K562 (cell line): Measurements from ENCODE around the gene ACTN1.

Experiments used
- ARID4B ChIP-seq: sonication (generic); formaldehyde crosslinking; IDR thresholded peaks from 2 replicates; pipeline ENCODE4 v1.8.0; 2022; ENCODE audit warnings: mild to moderate bottlenecking, missing genetic modification reagents
- GTF2E2 ChIP-seq: fragments of 200-800 bp; sonication (Bioruptor generic); IDR thresholded peaks from 2 replicates; pipeline ENCODE4 v1.6.1; 2016; ENCODE audit warnings: missing genetic modification characterization, missing compliant biosample characterization
- ILK ChIP-seq: fragments of 450-650 bp; IDR thresholded peaks from 2 replicates; pipeline ENCODE4 v1.6.1; 2016; ENCODE audit warnings: missing genetic modification characterization, low read depth, mild to moderate bottlenecking, missing compliant biosample characterization, moderate library complexity, borderline replicate concordance
- KDM1A ChIP-seq, 2 experiments: fragments of 450-650 bp; IDR thresholded peaks; 2 replicates each; pipeline ENCODE4 v1.6.1; 2016; ENCODE audit warnings: mild to moderate bottlenecking in 2 of 2
- MCM2 ChIP-seq: fragments of 450-650 bp; IDR thresholded peaks from 2 replicates; pipeline ENCODE4 v1.6.1; 2017; ENCODE audit warnings: low read depth, mild to moderate bottlenecking
- NR2C2 ChIP-seq, 2 experiments: fragments of 200-800 bp in 1 of 2; sonication (Bioruptor generic) in 1 of 2; sonication (generic) in 1 of 2; formaldehyde crosslinking in 1 of 2; IDR thresholded peaks; 2 replicates each; pipeline versions ENCODE4 v1.6.1 to v1.8.0; 2016 to 2022; ENCODE audit warnings: mild to moderate bottlenecking in 1 of 2, missing compliant biosample characterization in 1 of 2, missing genetic modification characterization in 1 of 2, missing genetic modification reagents in 1 of 2
- NR2F6 ChIP-seq: fragments of 450-650 bp; formaldehyde crosslinking; IDR thresholded peaks from 2 replicates; pipeline ENCODE4 v1.4.0; 2020; ENCODE audit warnings: mild to moderate bottlenecking
- PATZ1 ChIP-seq: fragments of 250-450 bp; sonication (Bioruptor Pico); IDR thresholded peaks from 2 replicates; pipeline ENCODE4 v1.5.0; 2020; ENCODE audit warnings: mild to moderate bottlenecking, borderline replicate concordance
- RBFOX2 ChIP-seq: fragments of 200-400 bp; formaldehyde crosslinking; IDR thresholded peaks from 2 replicates; pipeline ENCODE4 v1.6.1; 2017; ENCODE audit warnings: low read depth, mild to moderate bottlenecking, low read length, moderate library complexity
- RBM39 ChIP-seq: fragments of 200-400 bp; formaldehyde crosslinking; optimal IDR thresholded peaks from 2 replicates; pipeline ENCODE3; 2018; ENCODE audit warnings: low read depth, low read length
- TF ChIP-seq, protein P1 (sequence below): sonication (generic); formaldehyde crosslinking; IDR thresholded peaks from 2 replicates; pipeline ENCODE4 v1.5.0; 2020; ENCODE audit warnings: missing genetic modification reagents
- TF ChIP-seq, protein P2 (sequence below): fragments of 450-650 bp; IDR thresholded peaks from 2 replicates; pipeline ENCODE4 v1.6.1; 2018; ENCODE audit not compliant: partially characterized antibody
- TF ChIP-seq, protein P3 (sequence below), 2 experiments: IDR thresholded peaks; 2 replicates each; pipeline ENCODE4 v1.6.1; 2011; ENCODE audit warnings: borderline replicate concordance in 1 of 2, control low read depth in 1 of 2, low read depth in 1 of 2, low read length in 1 of 2, mild to moderate bottlenecking in 1 of 2, mixed read lengths in 1 of 2, moderate library complexity in 1 of 2; ENCODE audit not compliant: insufficient read depth in 1 of 2, insufficient read length in 1 of 2, poor library complexity in 1 of 2, severe bottlenecking in 1 of 2; ENCODE audit errors: extremely low read depth in 1 of 2
- TF ChIP-seq, protein P4 (sequence below), 3 experiments: IDR thresholded peaks in 2 of 3; conservative IDR thresholded peaks in 1 of 3; 2 replicates each; pipeline ENCODE4 v1.5.1; 2011 to 2012; ENCODE audit warnings: low read length in 3 of 3, mild to moderate bottlenecking in 3 of 3, control low read depth in 2 of 3, improper control_type of control experiment in 1 of 3, inconsistent platforms in 1 of 3, low read depth in 1 of 3, mixed read lengths in 1 of 3, moderate library complexity in 1 of 3; ENCODE audit not compliant: insufficient read depth in 2 of 3

GRCh38 chr14:68908803-68909202, 70.3 kb downstream of the ACTN1 start:
- TF ChIP-seq NR2C2 (CRISPR knock-in tag; IDR thresholded peaks at IDR 0.05): no peak
- TF ChIP-seq NR2C2 (tag; IDR thresholded peaks at IDR 0.05): no peak
- TF ChIP-seq, protein P1, sequence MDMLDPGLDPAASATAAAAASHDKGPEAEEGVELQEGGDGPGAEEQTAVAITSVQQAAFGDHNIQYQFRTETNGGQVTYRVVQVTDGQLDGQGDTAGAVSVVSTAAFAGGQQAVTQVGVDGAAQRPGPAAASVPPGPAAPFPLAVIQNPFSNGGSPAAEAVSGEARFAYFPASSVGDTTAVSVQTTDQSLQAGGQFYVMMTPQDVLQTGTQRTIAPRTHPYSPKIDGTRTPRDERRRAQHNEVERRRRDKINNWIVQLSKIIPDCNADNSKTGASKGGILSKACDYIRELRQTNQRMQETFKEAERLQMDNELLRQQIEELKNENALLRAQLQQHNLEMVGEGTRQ (CRISPR knock-in tag): no peak
- TF ChIP-seq RBFOX2: no peak
- TF ChIP-seq GTF2E2 (tag): no peak
- TF ChIP-seq, protein P2, sequence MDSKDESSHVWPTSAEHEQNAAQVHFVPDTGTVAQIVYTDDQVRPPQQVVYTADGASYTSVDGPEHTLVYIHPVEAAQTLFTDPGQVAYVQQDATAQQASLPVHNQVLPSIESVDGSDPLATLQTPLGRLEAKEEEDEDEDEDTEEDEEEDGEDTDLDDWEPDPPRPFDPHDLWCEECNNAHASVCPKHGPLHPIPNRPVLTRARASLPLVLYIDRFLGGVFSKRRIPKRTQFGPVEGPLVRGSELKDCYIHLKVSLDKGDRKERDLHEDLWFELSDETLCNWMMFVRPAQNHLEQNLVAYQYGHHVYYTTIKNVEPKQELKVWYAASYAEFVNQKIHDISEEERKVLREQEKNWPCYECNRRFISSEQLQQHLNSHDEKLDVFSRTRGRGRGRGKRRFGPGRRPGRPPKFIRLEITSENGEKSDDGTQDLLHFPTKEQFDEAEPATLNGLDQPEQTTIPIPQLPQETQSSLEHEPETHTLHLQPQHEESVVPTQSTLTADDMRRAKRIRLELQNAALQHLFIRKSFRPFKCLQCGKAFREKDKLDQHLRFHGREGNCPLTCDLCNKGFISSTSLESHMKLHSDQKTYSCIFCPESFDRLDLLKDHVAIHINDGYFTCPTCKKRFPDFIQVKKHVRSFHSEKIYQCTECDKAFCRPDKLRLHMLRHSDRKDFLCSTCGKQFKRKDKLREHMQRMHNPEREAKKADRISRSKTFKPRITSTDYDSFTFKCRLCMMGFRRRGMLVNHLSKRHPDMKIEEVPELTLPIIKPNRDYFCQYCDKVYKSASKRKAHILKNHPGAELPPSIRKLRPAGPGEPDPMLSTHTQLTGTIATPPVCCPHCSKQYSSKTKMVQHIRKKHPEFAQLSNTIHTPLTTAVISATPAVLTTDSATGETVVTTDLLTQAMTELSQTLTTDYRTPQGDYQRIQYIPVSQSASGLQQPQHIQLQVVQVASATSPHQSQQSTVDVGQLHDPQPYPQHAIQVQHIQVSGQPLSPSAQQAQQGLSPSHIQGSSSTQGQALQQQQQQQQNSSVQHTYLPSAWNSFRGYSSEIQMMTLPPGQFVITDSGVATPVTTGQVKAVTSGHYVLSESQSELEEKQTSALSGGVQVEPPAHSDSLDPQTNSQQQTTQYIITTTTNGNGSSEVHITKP: no peak
- TF ChIP-seq MCM2: no peak
- TF ChIP-seq RBM39: no peak
- no peak for TF ChIP-seq ARID4B (CRISPR knock-in tag)
- TF ChIP-seq, protein P3, sequence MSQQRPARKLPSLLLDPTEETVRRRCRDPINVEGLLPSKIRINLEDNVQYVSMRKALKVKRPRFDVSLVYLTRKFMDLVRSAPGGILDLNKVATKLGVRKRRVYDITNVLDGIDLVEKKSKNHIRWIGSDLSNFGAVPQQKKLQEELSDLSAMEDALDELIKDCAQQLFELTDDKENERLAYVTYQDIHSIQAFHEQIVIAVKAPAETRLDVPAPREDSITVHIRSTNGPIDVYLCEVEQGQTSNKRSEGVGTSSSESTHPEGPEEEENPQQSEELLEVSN (IDR thresholded peaks at IDR 0.05; ENCODE audit: borderline replicate concordance in 1 of 2, extremely low read depth in 1 of 2, insufficient read depth in 1 of 2, insufficient read length in 1 of 2, low read depth in 1 of 2, low read length in 1 of 2, poor library complexity in 1 of 2, severe bottlenecking in 1 of 2): no peak
- TF ChIP-seq PATZ1 (CRISPR knock-in tag): no peak
- TF ChIP-seq NR2F6: no peak
- TF ChIP-seq, protein P4, sequence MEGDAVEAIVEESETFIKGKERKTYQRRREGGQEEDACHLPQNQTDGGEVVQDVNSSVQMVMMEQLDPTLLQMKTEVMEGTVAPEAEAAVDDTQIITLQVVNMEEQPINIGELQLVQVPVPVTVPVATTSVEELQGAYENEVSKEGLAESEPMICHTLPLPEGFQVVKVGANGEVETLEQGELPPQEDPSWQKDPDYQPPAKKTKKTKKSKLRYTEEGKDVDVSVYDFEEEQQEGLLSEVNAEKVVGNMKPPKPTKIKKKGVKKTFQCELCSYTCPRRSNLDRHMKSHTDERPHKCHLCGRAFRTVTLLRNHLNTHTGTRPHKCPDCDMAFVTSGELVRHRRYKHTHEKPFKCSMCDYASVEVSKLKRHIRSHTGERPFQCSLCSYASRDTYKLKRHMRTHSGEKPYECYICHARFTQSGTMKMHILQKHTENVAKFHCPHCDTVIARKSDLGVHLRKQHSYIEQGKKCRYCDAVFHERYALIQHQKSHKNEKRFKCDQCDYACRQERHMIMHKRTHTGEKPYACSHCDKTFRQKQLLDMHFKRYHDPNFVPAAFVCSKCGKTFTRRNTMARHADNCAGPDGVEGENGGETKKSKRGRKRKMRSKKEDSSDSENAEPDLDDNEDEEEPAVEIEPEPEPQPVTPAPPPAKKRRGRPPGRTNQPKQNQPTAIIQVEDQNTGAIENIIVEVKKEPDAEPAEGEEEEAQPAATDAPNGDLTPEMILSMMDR (IDR thresholded peaks at IDR 0.05 in 2 of 3, conservative IDR thresholded peaks at IDR 0.05 in 1 of 3; ENCODE audit: insufficient read depth in 2 of 3, low read depth in 1 of 3, low read length in 3 of 3): no peak
- no peak for TF ChIP-seq KDM1A (IDR thresholded peaks at IDR 0.05)
- no peak for TF ChIP-seq ILK (tag)
